Activated T-helper 2 cell treated with anti-CD3 and anti-CD28 coated beads, Interferon-gamma antibody, Interleukin-2, Interleukin-4, amounts not matched to agents 10 μg/mL and 5 μg/mL and 100 μg/mL, durations not matched to agents 14 hours and 24 hours and 36 hours (primary cell): ENCODE results near the gene IMMP1L. TPM values are rescaled to one million over a fixed set of nuclear protein-coding genes. Genes with fewer than 3 reads are reported as not detected.

Source experiments
- DNase-seq: peaks from one replicate; pipeline ENCODE4 v3.0.0; 2021; ENCODE audit warnings: low spot score
- H3K27ac Mint-ChIP-seq: one replicate; pipeline ENCODE4 v1.8.0; 2021; ENCODE audit warnings: mixed read lengths
- H3K27me3 Mint-ChIP-seq: one replicate; pipeline ENCODE4 v1.8.0; 2021; ENCODE audit warnings: low read depth, mixed read lengths
- H3K36me3 Mint-ChIP-seq: one replicate; pipeline ENCODE4 v1.8.0; 2021; ENCODE audit warnings: low read depth, mixed read lengths
- H3K4me1 Mint-ChIP-seq: one replicate; pipeline ENCODE4 v1.8.0; 2021; ENCODE audit warnings: low read depth, mixed read lengths
- H3K4me3 Mint-ChIP-seq: one replicate; pipeline ENCODE4 v1.8.0; 2021; ENCODE audit warnings: low read depth, mild to moderate bottlenecking, moderate library complexity, mixed read lengths
- H3K9me3 Mint-ChIP-seq: one replicate; pipeline ENCODE4 v1.8.0; 2021; ENCODE audit warnings: mixed read lengths
- intact Hi-C: fragments of 100-400 bp; cut with micrococcal nuclease; formaldehyde crosslinking; loops from one replicate; pipeline ENCODE4 v1.15.1; 2023
- total RNA-seq: library from RNA; stranded (reverse); gene quantifications from 2 replicates; pipeline ENCODE4 v1.2.3, GENCODE V29; 2022

The IMMP1L gene
- total RNA-seq, 1 donor from 2014 or later: 20.8 TPM

- H3K27ac Mint-ChIP-seq: no peak overlapping the region
- H3K4me3 Mint-ChIP-seq: no peak overlapping the region
- H3K4me1 Mint-ChIP-seq: no peaks in the 10 kb centered on the region
- peaks cover 32% of the 10 kb centered on the region for H3K36me3 Mint-ChIP-seq
- intact Hi-C loops: no loop called here
- DNase-seq: no peak
- H3K9me3 Mint-ChIP-seq: no peaks in the 10 kb centered on the region
- no peaks in the 10 kb centered on the region for H3K27me3 Mint-ChIP-seq
Observed at GRCh38 chr11:31450841-31451240, 58.6 kb downstream of the IMMP1L start.

GRCh38 chr11:31449040-31449439 lies 60.4 kb downstream of the IMMP1L start:
- Mint-ChIP-seq H3K9me3 (no peaks in the 10 kb centered on the region), H3K4me3 (no peak overlapping the region), H3K27ac (no peak overlapping the region), H3K4me1 (no peaks in the 10 kb centered on the region), H3K27me3 (no peaks in the 10 kb centered on the region), H3K36me3 (peaks cover 35% of the 10 kb centered on the region)
- DNase-seq: no peak
- intact Hi-C loops: no loop called here

- H3K27ac Mint-ChIP-seq: no peak overlapping the region
- no peak for DNase-seq
- peaks cover 25% of the 10 kb centered on the region for H3K36me3 Mint-ChIP-seq
- intact Hi-C loops: no loop called here
- no peaks in the 10 kb centered on the region for H3K27me3 Mint-ChIP-seq
- H3K9me3 Mint-ChIP-seq: no peaks in the 10 kb centered on the region
- no peak overlapping the region for H3K4me3 Mint-ChIP-seq
- no peaks in the 10 kb centered on the region for H3K4me1 Mint-ChIP-seq
Observed at GRCh38 chr11:31445621-31446020, 63.8 kb downstream of the IMMP1L start.

GRCh38 chr11:31443802-31444201 lies 65.6 kb downstream of the IMMP1L start:
- Mint-ChIP-seq H3K4me3 (no peak overlapping the region), H3K27ac (no peak overlapping the region), H3K9me3 (no peaks in the 10 kb centered on the region), H3K27me3 (no peaks in the 10 kb centered on the region), H3K36me3 (peaks cover 24% of the 10 kb centered on the region), H3K4me1 (no peaks in the 10 kb centered on the region)
- DNase-seq: no peak
- intact Hi-C loops: no loop called here

GRCh38 chr11:31442086-31442485 lies 67.3 kb downstream of the IMMP1L start:
- peaks cover 12% of the 10 kb centered on the region for H3K36me3 Mint-ChIP-seq

GRCh38 chr11:31441296-31441695 lies 68.1 kb downstream of the IMMP1L start:
- Mint-ChIP-seq H3K36me3 (peaks cover 8% of the 10 kb centered on the region), H3K9me3 (peaks cover 4% of the 10 kb centered on the region), H3K4me3 (no peak overlapping the region), H3K27ac (no peak overlapping the region), H3K27me3 (no peaks in the 10 kb centered on the region), H3K4me1 (peaks cover 7% of the 10 kb centered on the region)
- intact Hi-C loops: no loop called here
- DNase-seq: no peak

More at GRCh38 chr11:31442086-31442485, 67.3 kb downstream of the IMMP1L start:
- H3K9me3 Mint-ChIP-seq: peaks cover 4% of the 10 kb centered on the region
- H3K27ac Mint-ChIP-seq: no peak overlapping the region
- intact Hi-C loops: no loop called here
- H3K4me1 Mint-ChIP-seq: peaks cover 7% of the 10 kb centered on the region
- H3K27me3 Mint-ChIP-seq: no peaks in the 10 kb centered on the region
- H3K4me3 Mint-ChIP-seq: no peak overlapping the region
- no peak for DNase-seq

GRCh38 chr11:31437742-31438435 lies 71.5 kb downstream of the IMMP1L start:
- Mint-ChIP-seq H3K27ac (peak overlapping the region; percentile 38), H3K27me3 (no peaks in the 10 kb centered on the region), H3K4me1 (peaks cover 7% of the 10 kb centered on the region), H3K36me3 (peaks cover 2% of the 10 kb centered on the region), H3K9me3 (peaks cover 4% of the 10 kb centered on the region), H3K4me3 (no peak overlapping the region)
- no peak for DNase-seq
- intact Hi-C loops: no loop called here

GRCh38 chr11:31433851-31434250 lies 75.6 kb downstream of the IMMP1L start:
- peaks cover 7% of the 10 kb centered on the region for H3K4me1 Mint-ChIP-seq
- H3K4me3 Mint-ChIP-seq: no peak overlapping the region
- H3K27ac Mint-ChIP-seq: no peak overlapping the region
- H3K9me3 Mint-ChIP-seq: peaks cover 4% of the 10 kb centered on the region
- DNase-seq: no peak
- H3K36me3 Mint-ChIP-seq: peaks cover 21% of the 10 kb centered on the region
- H3K27me3 Mint-ChIP-seq: no peaks in the 10 kb centered on the region
- intact Hi-C loops: no loop called here

GRCh38 chr11:31424652-31425051 lies 84.8 kb downstream of the IMMP1L start:
- no peaks in the 10 kb centered on the region for H3K4me1 Mint-ChIP-seq
- H3K36me3 Mint-ChIP-seq: peaks cover 10% of the 10 kb centered on the region
- DNase-seq: no peak
- no peak overlapping the region for H3K4me3 Mint-ChIP-seq
- no peaks in the 10 kb centered on the region for H3K9me3 Mint-ChIP-seq
- intact Hi-C loops: no loop called here
- H3K27ac Mint-ChIP-seq: no peak overlapping the region
- no peaks in the 10 kb centered on the region for H3K27me3 Mint-ChIP-seq

- no peaks in the 10 kb centered on the region for H3K4me1 Mint-ChIP-seq
- no peak for DNase-seq
- H3K27me3 Mint-ChIP-seq: no peaks in the 10 kb centered on the region
- H3K4me3 Mint-ChIP-seq: no peak overlapping the region
- H3K27ac Mint-ChIP-seq: no peak overlapping the region
- no peaks in the 10 kb centered on the region for H3K9me3 Mint-ChIP-seq
- no peaks in the 10 kb centered on the region for H3K36me3 Mint-ChIP-seq
- intact Hi-C loops: no loop called here
Observed at GRCh38 chr11:31422703-31423102, 86.7 kb downstream of the IMMP1L start.

GRCh38 chr11:31421820-31422219 lies 87.6 kb downstream of the IMMP1L start:
- intact Hi-C loops: no loop called here
- DNase-seq: no peak
- Mint-ChIP-seq H3K9me3 (no peaks in the 10 kb centered on the region), H3K4me3 (no peak overlapping the region), H3K27ac (no peak overlapping the region), H3K4me1 (no peaks in the 10 kb centered on the region), H3K36me3 (no peaks in the 10 kb centered on the region), H3K27me3 (no peaks in the 10 kb centered on the region)

- Mint-ChIP-seq H3K27ac (no peak overlapping the region), H3K36me3 (peaks cover 1% of the 10 kb centered on the region), H3K27me3 (no peaks in the 10 kb centered on the region), H3K4me3 (no peak overlapping the region), H3K9me3 (no peaks in the 10 kb centered on the region), H3K4me1 (no peaks in the 10 kb centered on the region)
- intact Hi-C loops: no loop called here
- no peak for DNase-seq
Observed at GRCh38 chr11:31419669-31420068, 89.8 kb downstream of the IMMP1L start.

GRCh38 chr11:31419138-31419537 lies 90.3 kb downstream of the IMMP1L start:
- peaks cover 5% of the 10 kb centered on the region for H3K36me3 Mint-ChIP-seq
- no peaks in the 10 kb centered on the region for H3K27me3 Mint-ChIP-seq
- H3K9me3 Mint-ChIP-seq: no peaks in the 10 kb centered on the region
- intact Hi-C loops: no loop called here
- no peaks in the 10 kb centered on the region for H3K4me1 Mint-ChIP-seq
- no peak overlapping the region for H3K27ac Mint-ChIP-seq
- no peak for DNase-seq
- H3K4me3 Mint-ChIP-seq: no peak overlapping the region

GRCh38 chr11:31417816-31418215 lies 91.6 kb downstream of the IMMP1L start:
- no peak for DNase-seq
- Mint-ChIP-seq H3K4me3 (no peak overlapping the region), H3K9me3 (no peaks in the 10 kb centered on the region), H3K36me3 (peaks cover 5% of the 10 kb centered on the region), H3K27ac (no peak overlapping the region), H3K27me3 (no peaks in the 10 kb centered on the region), H3K4me1 (no peaks in the 10 kb centered on the region)
- intact Hi-C loops: no loop called here
